IMR-90 (cell line): ENCODE results near the gene CNTFR. TPM values are rescaled to one million over a fixed set of nuclear protein-coding genes. Genes with fewer than 3 reads are reported as not detected.

Experiments used
- ATAC-seq: fragments of 200-7000 bp; cut with Tn5 transposase; 2 replicates; pipeline ENCODE4 v1.9.1; 2020; ENCODE audit warnings: low read depth, mild to moderate bottlenecking, moderate library complexity
- BruUV-seq: library from RNA; stranded (reverse); fragments of 400-500 nt; replicated peaks from 2 replicates; lab custom pipeline; 2021; lab: Mats Ljungman, UMichigan
- CTCF ChIA-PET: fragments of 300-600 bp; formaldehyde crosslinking; extraction: SDS; loops from one replicate; lab custom pipeline; 2021; ENCODE audit warnings: antibody characterized with exemption; lab: Yijun Ruan, JAX
- POLR2A ChIA-PET: fragments of 300-600 bp; sonication (Branson Sonifier 250); formaldehyde crosslinking; loops from one replicate; lab custom pipeline; 2022; ENCODE audit warnings: antibody characterized with exemption; ENCODE audit not compliant: unreplicated experiment; lab: Charles Lee
- DNase-seq: peaks from one replicate; pipeline ENCODE4 v3.0.0; 2013
- H2AFZ ChIP-seq: replicated peaks from 2 replicates; pipeline ENCODE3; 2013; ENCODE audit warnings: low read length, mild to moderate bottlenecking; ENCODE audit not compliant: poor library complexity
- H2AK5ac ChIP-seq: 2 replicates; pipeline ENCODE4 v1.6.1; 2013; ENCODE audit warnings: low read depth, low read length, inconsistent platforms
- H2AK9ac ChIP-seq: replicated peaks from 2 replicates; pipeline ENCODE3; 2013; ENCODE audit warnings: mild to moderate bottlenecking, low read depth, low read length, moderate library complexity; ENCODE audit not compliant: poor library complexity
- H2BK120ac ChIP-seq: 2 replicates; pipeline ENCODE4 v1.6.1; 2013; ENCODE audit warnings: low read depth, low read length, inconsistent platforms
- H2BK15ac ChIP-seq: 3 replicates; pipeline ENCODE4 v1.6.1; 2013; ENCODE audit warnings: low read depth, low read length, inconsistent platforms
- H2BK20ac ChIP-seq: 2 replicates; pipeline ENCODE4 v1.6.1; 2013; ENCODE audit warnings: low read depth, mild to moderate bottlenecking, inconsistent platforms, low read length, moderate library complexity
- H2BK5ac ChIP-seq: 2 replicates; pipeline ENCODE4 v1.6.1; 2013; ENCODE audit warnings: mild to moderate bottlenecking, low read depth, low read length, inconsistent platforms; ENCODE audit not compliant: poor library complexity, severe bottlenecking
- H3K14ac ChIP-seq: replicated peaks from 2 replicates; pipeline ENCODE4 v1.6.1; 2013; ENCODE audit warnings: low read depth, low read length, inconsistent platforms
- H3K18ac ChIP-seq: 2 replicates; pipeline ENCODE4 v1.6.1; 2013; ENCODE audit warnings: low read depth, low read length, control low read depth
- H3K23ac ChIP-seq: 2 replicates; pipeline ENCODE4 v1.6.1; 2013; ENCODE audit warnings: low read depth, low read length, inconsistent platforms
- H3K27ac ChIP-seq: 2 replicates; pipeline ENCODE4 v1.5.1; 2013; ENCODE audit warnings: mild to moderate bottlenecking, control low read depth, low read length; ENCODE audit not compliant: insufficient read depth
- H3K27me3 ChIP-seq: 2 replicates; pipeline ENCODE4 v1.6.1; 2013; ENCODE audit warnings: low read length; ENCODE audit not compliant: control insufficient read depth, insufficient read depth
- H3K36me3 ChIP-seq: 2 replicates; pipeline ENCODE4 v1.6.1; 2013; ENCODE audit warnings: low read length, mixed read lengths; ENCODE audit not compliant: control insufficient read depth, insufficient read depth
- H3K4ac ChIP-seq: 2 replicates; pipeline ENCODE4 v1.6.1; 2013; ENCODE audit warnings: low read depth, low read length, inconsistent platforms
- H3K4me1 ChIP-seq: 2 replicates; pipeline ENCODE4 v1.6.1; 2013; ENCODE audit warnings: low read length, mixed read lengths; ENCODE audit not compliant: control insufficient read depth, insufficient read depth
- H3K4me2 ChIP-seq: 2 replicates; pipeline ENCODE4 v1.6.1; 2013; ENCODE audit warnings: low read depth, mild to moderate bottlenecking, control low read depth, low read length, moderate library complexity
- H3K4me3 ChIP-seq: 2 replicates; pipeline ENCODE4 v1.5.1; 2013; ENCODE audit warnings: low read depth, mild to moderate bottlenecking, control low read depth, low read length, moderate library complexity; ENCODE audit not compliant: insufficient read depth
- H3K56ac ChIP-seq: 2 replicates; pipeline ENCODE4 v1.6.1; 2013; ENCODE audit warnings: low read length, inconsistent platforms; ENCODE audit not compliant: insufficient read depth; ENCODE audit errors: extremely low read depth
- H3K79me1 ChIP-seq, 2 experiments: 2 replicates each; pipeline ENCODE4 v1.6.1; 2013; ENCODE audit warnings: low read length in 2 of 2, inconsistent platforms in 1 of 2, low read depth in 1 of 2
- H3K9ac ChIP-seq: 2 replicates; pipeline ENCODE4 v1.6.1; 2013; ENCODE audit warnings: low read depth, low read length, control low read depth
- H3K9me1 ChIP-seq: 2 replicates; pipeline ENCODE4 v1.6.1; 2013; ENCODE audit warnings: low read length, inconsistent platforms; ENCODE audit not compliant: insufficient read depth
- H3K9me3 ChIP-seq: 2 replicates; pipeline ENCODE4 v1.6.1; 2013; ENCODE audit warnings: low read length; ENCODE audit not compliant: control insufficient read depth, insufficient read depth
- H4K20me1 ChIP-seq: 2 replicates; pipeline ENCODE4 v1.6.1; 2013; ENCODE audit warnings: low read length, inconsistent platforms; ENCODE audit not compliant: insufficient read depth
- H4K5ac ChIP-seq: 2 replicates; pipeline ENCODE4 v1.6.1; 2013; ENCODE audit warnings: mild to moderate bottlenecking, low read depth, low read length, control low read depth
- H4K8ac ChIP-seq, 2 experiments: 2 replicates each; pipeline ENCODE4 v1.6.1; 2013; ENCODE audit warnings: low read depth in 2 of 2, low read length in 2 of 2, control low read depth in 1 of 2, inconsistent platforms in 1 of 2
- H4K91ac ChIP-seq: 2 replicates; pipeline ENCODE4 v1.6.1; 2013; ENCODE audit warnings: low read depth, low read length, inconsistent platforms; ENCODE audit not compliant: insufficient read depth
- BHLHE40 ChIP-seq: fragments of 150-350 bp; IDR thresholded peaks from 2 replicates; pipeline ENCODE4 v1.6.1; 2016; ENCODE audit warnings: mild to moderate bottlenecking, low read depth, low read length
- CEBPB ChIP-seq: IDR thresholded peaks from 2 replicates; pipeline ENCODE4 v1.6.1; 2012; ENCODE audit warnings: low read depth, low read length, improper control_type of control experiment
- CHD1 ChIP-seq: IDR thresholded peaks from 2 replicates; pipeline ENCODE4 v1.6.1; 2012; ENCODE audit warnings: low read depth, low read length, improper control_type of control experiment
- CTCF ChIP-seq: conservative IDR thresholded peaks from 2 replicates; pipeline ENCODE4 v1.5.1; 2012; ENCODE audit warnings: mild to moderate bottlenecking, low read depth, low read length, improper control_type of control experiment
- ELK1 ChIP-seq: fragments of 150-350 bp; IDR thresholded peaks from 2 replicates; pipeline ENCODE4 v1.6.1; 2016; ENCODE audit warnings: low read depth, mild to moderate bottlenecking, low read length, moderate library complexity, borderline replicate concordance
- FOS ChIP-seq: fragments of 150-350 bp; IDR thresholded peaks from 2 replicates; pipeline ENCODE4 v1.6.1; 2016; ENCODE audit warnings: low read depth, low read length
- MAFK ChIP-seq: IDR thresholded peaks from 2 replicates; pipeline ENCODE4 v1.6.1; 2012; ENCODE audit warnings: low read depth, low read length, improper control_type of control experiment
- MAZ ChIP-seq: IDR thresholded peaks from 2 replicates; pipeline ENCODE4 v1.6.1; 2012; ENCODE audit warnings: low read depth, mild to moderate bottlenecking, low read length, improper control_type of control experiment, moderate library complexity, borderline replicate concordance
- MXI1 ChIP-seq: IDR thresholded peaks from 2 replicates; pipeline ENCODE4 v1.6.1; 2012; ENCODE audit warnings: low read depth, mild to moderate bottlenecking, low read length, moderate library complexity, borderline replicate concordance
- NFE2L2 ChIP-seq: fragments of 150-350 bp; IDR thresholded peaks from 2 replicates; pipeline ENCODE4 v1.6.1; 2016; ENCODE audit warnings: low read depth, mild to moderate bottlenecking, low read length
- POLR2A ChIP-seq: IDR thresholded peaks from 2 replicates; pipeline ENCODE4 v1.6.1; 2012; ENCODE audit warnings: mild to moderate bottlenecking, low read depth, low read length
- RAD21 ChIP-seq: IDR thresholded peaks from 2 replicates; pipeline ENCODE4 v1.6.1; 2012; ENCODE audit warnings: low read length, improper control_type of control experiment
- RCOR1 ChIP-seq: IDR thresholded peaks from 2 replicates; pipeline ENCODE4 v1.6.1; 2012; ENCODE audit warnings: mild to moderate bottlenecking, low read length, improper control_type of control experiment; ENCODE audit not compliant: insufficient replicate concordance
- RFX5 ChIP-seq: IDR thresholded peaks from 2 replicates; pipeline ENCODE4 v1.8.0; 2012; ENCODE audit warnings: low read depth, mild to moderate bottlenecking, low read length, moderate library complexity
- SMC3 ChIP-seq: fragments of 150-350 bp; IDR thresholded peaks from 2 replicates; pipeline ENCODE4 v1.6.1; 2016; ENCODE audit warnings: low read depth, mild to moderate bottlenecking, antibody characterized with exemption, low read length, moderate library complexity
- USF2 ChIP-seq: fragments of 150-350 bp; IDR thresholded peaks from 2 replicates; pipeline ENCODE4 v1.6.1; 2017; ENCODE audit warnings: mild to moderate bottlenecking, antibody characterized with exemption, low read length, low read depth
- WGBS, 2 experiments: methylation state at CpG; one replicate each; pipeline versions ENCODE4 v1.1.5 to v1.1.7; 2013; ENCODE audit warnings: missing lambda C conversion rate in 2 of 2; ENCODE audit not compliant: insufficient read length in 1 of 2; ENCODE audit errors: extremely low coverage in 2 of 2; 5-methylcytosine and 5-hydroxymethylcytosine counted together
- dilution Hi-C: fragments of 300-500 bp; cut with HindIII; formaldehyde crosslinking; loops from one replicate; pipeline ENCODE4 v1.14.3; 2018; ENCODE audit warnings: low sequenced_read_pairs; ENCODE audit not compliant: unreplicated experiment
- in situ Hi-C: fragments of 300-500 bp; cut with MboI; formaldehyde crosslinking; loops from 3 replicates; pipeline ENCODE4 v1.14.3; 2019; ENCODE audit warnings: low sequenced_read_pairs, inconsistent platforms, mixed read lengths
- intact Hi-C: fragments of 100-400 bp; cut with micrococcal nuclease; formaldehyde crosslinking; loops from 2 replicates; pipeline ENCODE4 v1.10.0; 2022
- polyA plus RNA-seq, 3 experiments: library from polyadenylated mRNA; depleted of rRNA; stranded (reverse); fragments of >200 nt; gene quantifications; 2 replicates each; pipeline ENCODE4 v1.2.3, GENCODE V29; 2012; ENCODE audit warnings: low replicate concordance in 1 of 3
- total RNA-seq: library from RNA; depleted of rRNA; stranded (reverse); fragments of >200 nt; gene quantifications from 2 replicates; pipeline ENCODE4 v1.2.3, GENCODE V29; 2012

CNTFR gene
- total and polyA plus RNA-seq, 2 of the 4 experiments (the other 2 are of a cell fraction): not detected

GRCh38 chr9:34515959-34516358 is 73.6 kb downstream of the CNTFR start:
- Histone ChIP-seq H3K4me2 (no peak overlapping the region), H4K20me1 (no peaks in the 10 kb centered on the region), H3K23ac (no peak overlapping the region), H3K4me3 (no peak overlapping the region), H3K27ac (no peak overlapping the region), H3K18ac (no peak overlapping the region), H3K4ac (no peak overlapping the region), H3K56ac (no peak overlapping the region), H2BK15ac (no peak overlapping the region), H3K4me1 (no peaks in the 10 kb centered on the region), H3K9me3 (no peaks in the 10 kb centered on the region), H2BK120ac (no peak overlapping the region), H4K8ac (no peak overlapping the region), H2AFZ (no peak overlapping the region), H3K9ac (no peak overlapping the region), H3K79me1 (no peaks in the 10 kb centered on the region), H3K27me3 (peaks cover 64% of the 10 kb centered on the region), H4K91ac (no peak overlapping the region), H2AK5ac (no peak overlapping the region), H3K36me3 (no peaks in the 10 kb centered on the region), H4K5ac (no peak overlapping the region), H2AK9ac (no peak overlapping the region), H2BK20ac (no peak overlapping the region), H3K9me1 (no peaks in the 10 kb centered on the region), H3K14ac (no peak overlapping the region), H2BK5ac (no peak overlapping the region)
- CTCF ChIA-PET: no interaction called here
- WGBS, 2 experiments: 88% methylated on average over 2 of the region's 3 CpGs; no CpG with 5 or more reads in 1 of the 2 experiments
- no TSS peak for BruUV-seq
- intact Hi-C loops: no loop called here
- DNase-seq (no peak), ATAC-seq (no peak)
- POLR2A ChIA-PET: no interaction called here
- TF ChIP-seq BHLHE40 (no peak), MAZ (no peak), NFE2L2 (no peak), FOS (no peak), RAD21 (no peak), CHD1 (no peak), POLR2A (no peak), CTCF (no peak), USF2 (no peak), CEBPB (no peak), SMC3 (no peak), ELK1 (no peak), RFX5 (no peak), MAFK (no peak), RCOR1 (no peak), MXI1 (no peak)
- in situ Hi-C loops: no loop called here
- dilution Hi-C loops: no loop called here
